NCI-H2107 (cell line): ENCODE results near the gene LARGE2.

ENCODE experiments used
- DNase-seq: peaks from one replicate; lab custom pipeline; 2025; lab: John Stamatoyannopoulos, UW

Gene LARGE2

DNA sequence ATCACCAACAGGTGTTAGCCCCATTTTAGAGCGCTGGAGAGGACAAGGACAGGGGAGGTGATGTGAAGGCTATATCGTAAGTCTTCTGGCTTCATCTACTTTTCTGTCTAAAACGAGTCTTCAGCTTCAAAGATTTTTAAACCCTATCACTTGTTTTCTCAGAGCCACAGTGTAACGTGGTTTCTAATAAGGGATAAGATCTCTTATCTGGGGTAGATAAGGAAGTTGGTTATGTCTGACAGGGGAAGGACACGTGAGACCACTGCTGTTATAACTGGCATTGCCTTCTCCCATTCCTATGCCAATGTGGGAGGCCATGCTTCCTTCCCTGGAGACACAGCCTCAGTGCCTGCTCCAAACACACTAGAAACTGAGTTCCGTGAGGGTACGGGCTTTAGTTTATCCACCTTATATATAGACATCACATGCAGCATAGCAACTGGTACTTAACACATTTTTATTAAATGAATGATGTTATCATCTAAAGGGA lies 39.3 kb downstream of the LARGE2 start:
- DNase-seq = no peak

DNA sequence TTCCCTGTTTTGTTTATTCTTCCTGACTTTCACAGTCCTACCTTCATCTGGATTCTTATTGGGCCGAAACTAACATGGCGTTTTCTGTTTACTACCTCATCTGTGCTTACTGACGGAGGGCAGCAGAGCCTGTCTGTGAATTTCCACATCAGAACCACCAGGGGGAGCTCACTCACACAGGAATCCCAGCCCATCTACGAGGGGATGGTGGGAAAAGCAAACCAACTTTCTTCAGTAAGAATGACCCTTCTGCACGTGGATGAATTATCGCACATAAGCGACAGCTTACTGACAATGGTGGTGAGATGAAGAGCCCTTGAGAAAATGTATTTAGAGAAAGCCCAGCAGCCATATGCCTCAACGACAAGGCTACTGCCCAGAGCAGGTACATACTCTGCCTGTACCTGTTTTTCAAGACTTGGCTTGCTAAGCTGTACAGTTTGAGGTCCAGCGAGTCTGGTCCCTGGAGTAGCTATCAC lies 42.5 kb downstream of the LARGE2 start:
- DNase-seq = peak; percentile 48

DNA sequence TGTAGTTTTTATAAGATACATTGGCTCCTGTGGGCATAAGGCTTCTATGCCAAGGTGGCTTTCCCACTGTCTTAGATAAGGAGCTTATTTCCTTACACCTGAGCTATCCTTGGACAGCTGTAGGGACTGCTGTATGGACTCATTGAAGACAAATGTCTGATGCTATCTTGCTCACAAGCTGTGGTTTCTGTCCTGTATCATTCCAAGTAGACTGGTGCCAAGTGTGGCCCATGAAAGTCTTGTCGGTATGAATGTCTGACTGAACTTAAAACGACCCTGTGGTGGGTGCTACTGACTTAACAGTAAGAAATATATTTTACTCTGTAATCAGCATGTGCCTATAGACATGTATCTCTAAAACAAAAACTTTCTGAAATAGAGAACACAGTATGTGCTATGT lies 45.0 kb downstream of the LARGE2 start:
- no peak for DNase-seq

DNA sequence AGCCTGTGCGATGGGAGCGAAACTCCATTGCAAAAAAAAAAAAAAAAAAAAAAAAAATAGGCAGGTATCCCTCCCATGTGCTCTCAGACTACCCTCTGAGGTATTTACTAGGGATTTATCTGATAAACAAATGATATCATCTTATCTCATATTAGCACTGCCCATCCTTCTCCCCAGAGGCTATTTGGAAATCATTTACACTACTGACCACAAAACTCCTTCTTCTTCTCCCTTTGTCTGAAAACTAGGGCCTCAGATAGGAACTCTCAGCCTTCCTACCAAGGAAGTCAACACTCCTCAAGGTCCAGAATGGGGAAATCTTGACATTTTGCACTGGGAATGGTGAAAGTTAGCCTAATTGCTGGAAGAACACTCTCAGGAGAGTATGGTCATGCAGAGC lies 46.4 kb downstream of the LARGE2 start:
- DNase-seq = no peak

DNA sequence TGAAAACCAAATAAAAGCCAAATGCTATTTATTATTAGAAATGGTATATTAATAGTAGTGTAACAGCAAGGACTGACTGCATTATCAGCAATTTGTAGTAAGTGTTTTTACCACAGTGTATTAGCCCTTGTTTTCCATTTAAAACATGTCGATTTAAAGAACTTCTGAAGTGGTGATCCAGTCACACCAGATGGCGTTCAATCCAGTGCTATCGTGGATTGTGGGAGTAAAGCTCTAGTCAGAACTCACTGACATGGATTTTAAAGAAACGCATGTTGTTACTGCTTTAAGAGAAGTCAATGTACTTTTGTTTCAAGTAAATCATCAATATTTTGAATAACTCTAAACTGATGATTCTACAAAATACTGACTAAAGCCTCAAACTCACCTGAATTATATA lies 51.1 kb downstream of the LARGE2 start:
- DNase-seq = no peak

DNA sequence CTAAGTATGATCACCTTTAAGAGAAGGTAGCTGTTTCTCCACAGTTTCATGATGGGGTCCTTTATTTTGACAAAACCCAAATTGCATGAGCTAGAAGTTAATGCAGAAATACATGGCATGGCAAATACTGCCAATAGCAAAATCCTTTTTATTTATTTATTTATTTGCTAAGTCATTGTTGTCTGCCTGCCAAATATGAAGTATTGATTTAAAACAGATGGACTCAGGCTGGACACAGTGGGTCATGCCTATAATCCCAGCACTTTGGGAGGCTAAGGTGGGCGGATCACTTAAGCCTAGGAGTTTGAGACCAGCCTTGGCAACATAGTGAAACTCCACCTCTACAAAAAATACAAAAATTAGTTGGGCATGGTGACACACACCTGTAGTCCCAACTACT lies 52.4 kb downstream of the LARGE2 start:
- no peak for DNase-seq
